ENCODE data around the gene P3H2.

DNA sequence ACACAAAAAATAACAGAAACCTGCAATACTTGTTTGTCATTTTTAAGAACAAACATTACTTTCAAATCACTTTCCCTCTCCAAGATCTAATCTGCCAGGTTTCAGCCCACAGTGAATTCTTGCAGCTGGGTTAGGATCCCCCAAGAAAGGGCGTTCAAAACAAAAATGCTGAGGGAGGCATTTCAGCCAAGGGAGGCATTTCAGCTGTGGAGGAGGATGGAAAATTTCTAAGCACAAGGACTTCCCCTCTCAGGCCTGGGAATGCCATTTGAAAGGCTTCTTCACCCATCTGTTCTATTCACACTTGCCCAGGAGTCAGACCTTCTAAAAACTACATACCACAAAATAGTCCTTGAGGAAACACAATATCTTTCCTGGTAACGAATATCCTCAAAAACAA lies 69.1 kb downstream of the P3H2 start:
- TF ChIP-seq, protein P1, sequence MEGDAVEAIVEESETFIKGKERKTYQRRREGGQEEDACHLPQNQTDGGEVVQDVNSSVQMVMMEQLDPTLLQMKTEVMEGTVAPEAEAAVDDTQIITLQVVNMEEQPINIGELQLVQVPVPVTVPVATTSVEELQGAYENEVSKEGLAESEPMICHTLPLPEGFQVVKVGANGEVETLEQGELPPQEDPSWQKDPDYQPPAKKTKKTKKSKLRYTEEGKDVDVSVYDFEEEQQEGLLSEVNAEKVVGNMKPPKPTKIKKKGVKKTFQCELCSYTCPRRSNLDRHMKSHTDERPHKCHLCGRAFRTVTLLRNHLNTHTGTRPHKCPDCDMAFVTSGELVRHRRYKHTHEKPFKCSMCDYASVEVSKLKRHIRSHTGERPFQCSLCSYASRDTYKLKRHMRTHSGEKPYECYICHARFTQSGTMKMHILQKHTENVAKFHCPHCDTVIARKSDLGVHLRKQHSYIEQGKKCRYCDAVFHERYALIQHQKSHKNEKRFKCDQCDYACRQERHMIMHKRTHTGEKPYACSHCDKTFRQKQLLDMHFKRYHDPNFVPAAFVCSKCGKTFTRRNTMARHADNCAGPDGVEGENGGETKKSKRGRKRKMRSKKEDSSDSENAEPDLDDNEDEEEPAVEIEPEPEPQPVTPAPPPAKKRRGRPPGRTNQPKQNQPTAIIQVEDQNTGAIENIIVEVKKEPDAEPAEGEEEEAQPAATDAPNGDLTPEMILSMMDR (IDR thresholded peaks at IDR 0.05) = no peak
- no peak for TF ChIP-seq EZH2 (IDR thresholded peaks at IDR 0.05; ENCODE audit: borderline replicate concordance, insufficient read depth, low read depth, low read length, poor library complexity, severe bottlenecking)

Data from B cell (primary cell).